H9 (cell line): ENCODE results near the gene CYP2F1. TPM values are rescaled to one million over a fixed set of nuclear protein-coding genes. Genes with fewer than 3 reads are reported as not detected.

ENCODE experiments used
- DNase-seq: peaks from one replicate; pipeline ENCODE4 v3.0.0-alpha.2; 2017
- H2AFZ ChIP-seq: one replicate; pipeline ENCODE4 v1.6.1; 2013; ENCODE audit warnings: mild to moderate bottlenecking, low read length, control low read depth, moderate library complexity
- H2AK5ac ChIP-seq: 2 replicates; pipeline ENCODE4 v1.6.1; 2013; ENCODE audit warnings: low read length, control low read depth, mixed read lengths; ENCODE audit not compliant: insufficient read length
- H2BK120ac ChIP-seq: one replicate; pipeline ENCODE4 v1.6.1; 2013; ENCODE audit warnings: low read depth, mild to moderate bottlenecking, low read length, control low read depth, inconsistent platforms; ENCODE audit not compliant: poor library complexity, severe bottlenecking
- H2BK12ac ChIP-seq: 2 replicates; pipeline ENCODE4 v1.6.1; 2013; ENCODE audit warnings: low read length, control low read depth, mixed read lengths, low read depth; ENCODE audit not compliant: insufficient read length
- H2BK15ac ChIP-seq: 2 replicates; pipeline ENCODE4 v1.6.1; 2013; ENCODE audit warnings: low read depth, low read length, control low read depth
- H2BK20ac ChIP-seq: one replicate; pipeline ENCODE4 v1.6.1; 2013; ENCODE audit warnings: low read depth, mild to moderate bottlenecking, low read length, control low read depth, inconsistent platforms; ENCODE audit not compliant: poor library complexity, severe bottlenecking
- H2BK5ac ChIP-seq: 2 replicates; pipeline ENCODE4 v1.6.1; 2013; ENCODE audit warnings: low read length, control low read depth, mixed read lengths; ENCODE audit not compliant: insufficient read length
- H3K14ac ChIP-seq: 2 replicates; pipeline ENCODE4 v1.6.1; 2013; ENCODE audit warnings: low read length, control low read depth; ENCODE audit not compliant: insufficient read depth
- H3K18ac ChIP-seq: 2 replicates; pipeline ENCODE4 v1.6.1; 2013; ENCODE audit warnings: low read depth, mild to moderate bottlenecking, mixed read lengths, low read length, control low read depth; ENCODE audit not compliant: insufficient read length
- H3K23ac ChIP-seq: 2 replicates; pipeline ENCODE4 v1.6.1; 2013; ENCODE audit warnings: low read length, control low read depth, mixed read lengths, low read depth; ENCODE audit not compliant: insufficient read length
- H3K23me2 ChIP-seq: 2 replicates; pipeline ENCODE4 v1.6.1; 2013; ENCODE audit warnings: low read depth, mild to moderate bottlenecking, mixed read lengths, low read length, control low read depth; ENCODE audit not compliant: insufficient read length, poor library complexity, severe bottlenecking
- H3K27ac ChIP-seq: 2 replicates; pipeline ENCODE4 v1.5.1; 2013; ENCODE audit warnings: low read length, control low read depth, mixed read lengths, low read depth; ENCODE audit not compliant: insufficient read length
- H3K27me3 ChIP-seq: 2 replicates; pipeline ENCODE4 v1.6.1; 2013; ENCODE audit warnings: low read length, control low read depth, inconsistent platforms; ENCODE audit not compliant: insufficient read depth
- H3K4ac ChIP-seq: 2 replicates; pipeline ENCODE4 v1.6.1; 2013; ENCODE audit warnings: low read depth, mild to moderate bottlenecking, control low read depth, inconsistent platforms, low read length, moderate library complexity
- H3K4me1 ChIP-seq: 2 replicates; pipeline ENCODE4 v1.6.1; 2013; ENCODE audit warnings: low read length, control low read depth, inconsistent platforms; ENCODE audit not compliant: insufficient read depth
- H3K4me2 ChIP-seq: 2 replicates; pipeline ENCODE4 v1.6.1; 2013; ENCODE audit warnings: low read length, control low read depth, mixed read lengths; ENCODE audit not compliant: insufficient read length, insufficient read depth
- H3K56ac ChIP-seq: 2 replicates; pipeline ENCODE4 v1.6.1; 2013; ENCODE audit warnings: low read depth, mild to moderate bottlenecking, mixed read lengths, low read length, control low read depth; ENCODE audit not compliant: insufficient read length
- H3K79me1 ChIP-seq: 2 replicates; pipeline ENCODE4 v1.6.1; 2013; ENCODE audit warnings: low read depth, mild to moderate bottlenecking, moderate library complexity, low read length, control low read depth, inconsistent platforms; ENCODE audit not compliant: insufficient read depth, poor library complexity, severe bottlenecking
- H3K79me2 ChIP-seq: 2 replicates; pipeline ENCODE4 v1.6.1; 2013; ENCODE audit warnings: low read length, control low read depth, inconsistent platforms; ENCODE audit not compliant: insufficient read depth
- H3K9ac ChIP-seq: 2 replicates; pipeline ENCODE4 v1.6.1; 2013; ENCODE audit warnings: low read length, control low read depth, mixed read lengths; ENCODE audit not compliant: insufficient read length; ENCODE audit errors: extremely low read depth
- H3K9me3 ChIP-seq: one replicate; pipeline ENCODE4 v1.6.1; 2013; ENCODE audit warnings: low read depth, low read length, inconsistent platforms; ENCODE audit not compliant: control insufficient read depth
- H3T11ph ChIP-seq: one replicate; pipeline ENCODE4 v1.6.1; 2013; ENCODE audit warnings: mild to moderate bottlenecking, low read length, control low read depth, inconsistent platforms
- H4K20me1 ChIP-seq: one replicate; pipeline ENCODE4 v1.6.1; 2013; ENCODE audit not compliant: control insufficient read depth, insufficient read length, insufficient read depth
- H4K5ac ChIP-seq: 2 replicates; pipeline ENCODE4 v1.6.1; 2013; ENCODE audit warnings: low read depth, mild to moderate bottlenecking, mixed read lengths, low read length, control low read depth; ENCODE audit not compliant: insufficient read length
- H4K8ac ChIP-seq: replicated peaks from 2 replicates; pipeline ENCODE4 v1.6.1; 2013; ENCODE audit warnings: low read length, control low read depth, mixed read lengths, low read depth; ENCODE audit not compliant: insufficient read length
- H4K91ac ChIP-seq: 2 replicates; pipeline ENCODE4 v1.6.1; 2013; ENCODE audit warnings: low read depth, mild to moderate bottlenecking, moderate library complexity, mixed read lengths, low read length, control low read depth; ENCODE audit not compliant: insufficient read length
- H3K27ac Mint-ChIP-seq, 3 experiments: 2 replicates in 2 of 3; 3 replicates in 1 of 3; pipeline ENCODE4 v1.8.0; 2020 to 2021; ENCODE audit warnings: mixed read lengths in 3 of 3, mild to moderate bottlenecking in 1 of 3, moderate library complexity in 1 of 3
- H3K27me3 Mint-ChIP-seq: 2 replicates; pipeline ENCODE4 v1.8.0; 2021; ENCODE audit warnings: low read depth, mild to moderate bottlenecking, moderate library complexity, mixed read lengths
- H3K36me3 Mint-ChIP-seq, 3 experiments: 2 replicates in 2 of 3; 3 replicates in 1 of 3; pipeline ENCODE4 v1.8.0; 2020 to 2021; ENCODE audit warnings: low read depth in 3 of 3, mixed read lengths in 3 of 3; ENCODE audit not compliant: insufficient read depth in 1 of 3
- H3K4me1 Mint-ChIP-seq, 2 experiments: 2 replicates each; pipeline ENCODE4 v1.8.0; 2020; ENCODE audit warnings: mixed read lengths in 2 of 2
- H3K4me3 Mint-ChIP-seq, 2 experiments: 2 replicates in 1 of 2; 3 replicates in 1 of 2; pipeline ENCODE4 v1.8.0; 2020 to 2021; ENCODE audit warnings: mild to moderate bottlenecking in 2 of 2, mixed read lengths in 2 of 2, moderate library complexity in 1 of 2
- H3K9me3 Mint-ChIP-seq, 2 experiments: 2 replicates in 1 of 2; 3 replicates in 1 of 2; pipeline ENCODE4 v1.8.0; 2020; ENCODE audit warnings: mild to moderate bottlenecking in 2 of 2, mixed read lengths in 2 of 2, moderate library complexity in 1 of 2
- WGBS: extraction: QIAGEN DNeasy Blood & Tissue Kit; methylation state at CpG from one replicate; pipeline ENCODE4 v1.1.7; 2013; ENCODE audit warnings: missing lambda C conversion rate, low lambda C conversion rate, mixed read lengths; ENCODE audit not compliant: insufficient read length; ENCODE audit errors: extremely low coverage; 5-methylcytosine and 5-hydroxymethylcytosine counted together
- total RNA-seq: library from RNA; stranded (reverse); gene quantifications from 2 replicates; pipeline ENCODE4 v1.2.1, GENCODE V29; 2021
- TF ChIP-seq, protein P1 (sequence below): fragments of 200-600 bp; sonication (generic); conservative IDR thresholded peaks from 3 replicates; pipeline ENCODE4 v1.8.0; 2021; ENCODE audit warnings: antibody characterized with exemption, mild to moderate bottlenecking

The CYP2F1 gene
- total RNA-seq, 1 experiment from 2014 or later = 0.63 TPM

DNA sequence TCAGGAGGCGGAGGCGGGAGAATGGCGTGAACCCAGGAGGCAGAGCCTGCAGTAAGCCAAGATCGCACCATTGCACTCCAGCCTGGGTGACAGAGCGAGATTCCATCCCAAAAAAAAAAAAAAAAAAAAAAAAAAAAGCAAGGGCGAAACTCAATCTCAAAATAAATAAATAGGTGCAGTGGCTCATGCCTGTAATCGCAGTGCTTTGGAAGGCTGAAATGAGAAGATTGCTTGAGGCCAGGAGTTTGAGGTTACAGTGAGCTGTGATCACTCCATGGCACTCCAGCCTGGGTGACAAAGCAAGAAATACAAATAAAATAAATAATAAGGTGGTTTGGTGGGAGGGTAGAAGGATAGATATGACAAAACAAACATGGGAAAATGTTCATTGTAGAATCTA, 39.8 kb downstream of the CYP2F1 start:
- Histone ChIP-seq H2BK5ac (no peak overlapping the region), H3K27me3 (no peaks in the 10 kb centered on the region), H3K9me3 (peaks cover 6% of the 10 kb centered on the region), H3K4me1 (peaks cover 2% of the 10 kb centered on the region; the same call in 1 of the 2 replicates), H2BK12ac (no peak overlapping the region), H3T11ph (no peak overlapping the region), H4K5ac (no peak overlapping the region), H2BK15ac (no peak overlapping the region), H2AK5ac (no peak overlapping the region), H3K9ac (no peak overlapping the region), H3K27ac (no peak overlapping the region), H2BK20ac (no peak overlapping the region), H4K91ac (no peak overlapping the region), H4K8ac (no peak overlapping the region), H3K4me2 (no peak overlapping the region), H3K14ac (no peak overlapping the region), H3K23ac (no peak overlapping the region), H3K79me2 (no peaks in the 10 kb centered on the region), H2BK120ac (no peak overlapping the region), H3K79me1 (no peaks in the 10 kb centered on the region), H3K4ac (no peak overlapping the region), H3K18ac (no peak overlapping the region), H4K20me1 (no peaks in the 10 kb centered on the region), H2AFZ (no peak overlapping the region), H3K56ac (no peak overlapping the region), H3K23me2 (no peaks in the 10 kb centered on the region)
- TF ChIP-seq, protein P1, sequence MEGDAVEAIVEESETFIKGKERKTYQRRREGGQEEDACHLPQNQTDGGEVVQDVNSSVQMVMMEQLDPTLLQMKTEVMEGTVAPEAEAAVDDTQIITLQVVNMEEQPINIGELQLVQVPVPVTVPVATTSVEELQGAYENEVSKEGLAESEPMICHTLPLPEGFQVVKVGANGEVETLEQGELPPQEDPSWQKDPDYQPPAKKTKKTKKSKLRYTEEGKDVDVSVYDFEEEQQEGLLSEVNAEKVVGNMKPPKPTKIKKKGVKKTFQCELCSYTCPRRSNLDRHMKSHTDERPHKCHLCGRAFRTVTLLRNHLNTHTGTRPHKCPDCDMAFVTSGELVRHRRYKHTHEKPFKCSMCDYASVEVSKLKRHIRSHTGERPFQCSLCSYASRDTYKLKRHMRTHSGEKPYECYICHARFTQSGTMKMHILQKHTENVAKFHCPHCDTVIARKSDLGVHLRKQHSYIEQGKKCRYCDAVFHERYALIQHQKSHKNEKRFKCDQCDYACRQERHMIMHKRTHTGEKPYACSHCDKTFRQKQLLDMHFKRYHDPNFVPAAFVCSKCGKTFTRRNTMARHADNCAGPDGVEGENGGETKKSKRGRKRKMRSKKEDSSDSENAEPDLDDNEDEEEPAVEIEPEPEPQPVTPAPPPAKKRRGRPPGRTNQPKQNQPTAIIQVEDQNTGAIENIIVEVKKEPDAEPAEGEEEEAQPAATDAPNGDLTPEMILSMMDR = no peak
- peaks cover 4 to 8% (median 5%) of the 10 kb centered on the region in 3 experiments; a peak in 6 of 7 replicates for H3K36me3 Mint-ChIP-seq
- no peak overlapping the region; a peak in 1 of 7 replicates for H3K27ac Mint-ChIP-seq
- peaks cover 2 to 5% of the 10 kb centered on the region in 2 experiments for H3K4me1 Mint-ChIP-seq
- no peak overlapping the region for H3K4me3 Mint-ChIP-seq
- DNase-seq = no peak
- H3K27me3 Mint-ChIP-seq = no peaks in the 10 kb centered on the region
- H3K9me3 Mint-ChIP-seq = peaks cover 14 to 17% of the 10 kb centered on the region in 2 experiments; a peak in 4 of 5 replicates
- WGBS = no CpG with 5 or more reads among the region's 7 CpGs
